Transverse colon (tissue), 4 donors: ENCODE results near the gene SGCE. TPM values are rescaled to one million over a fixed set of nuclear protein-coding genes. Genes with fewer than 3 reads are reported as not detected.

Experiments used
- DNase-seq: peaks from one replicate; pipeline ENCODE4 v3.0.0-alpha.2; 2019
- H3K27ac ChIP-seq, 4 donors: fragments of 200-600 bp; sonication (generic); 2 replicates each; pipeline ENCODE4 v1.5.1; 2016 to 2018; ENCODE audit warnings: inconsistent platforms in 4 of 4
- H3K27me3 ChIP-seq: fragments of 200-600 bp; sonication (generic); 2 replicates; pipeline ENCODE4 v1.5.1; 2017; ENCODE audit warnings: inconsistent platforms
- H3K36me3 ChIP-seq, 4 donors: fragments of 200-600 bp; sonication (generic); 2 replicates each; pipeline ENCODE4 v1.5.1; 2017 to 2019; ENCODE audit warnings: inconsistent platforms in 4 of 4
- H3K4me1 ChIP-seq, 4 donors: fragments of 200-600 bp; sonication (generic); 2 replicates each; pipeline ENCODE4 v1.5.1; 2017 to 2020; ENCODE audit warnings: inconsistent platforms in 4 of 4
- H3K4me3 ChIP-seq, 4 donors: fragments of 200-600 bp; sonication (generic); 1 replicate in 1 of 4; 2 replicates in 3 of 4; pipeline versions ENCODE4 v1.5.1 to v1.6.1; 2017 to 2019; ENCODE audit warnings: inconsistent platforms in 4 of 4
- H3K9me3 ChIP-seq, 2 donors: fragments of 200-600 bp; sonication (generic); 2 replicates each; pipeline ENCODE4 v1.5.1; 2017 to 2019; ENCODE audit warnings: inconsistent platforms in 2 of 2
- EP300 ChIP-seq: sonication (generic); formaldehyde crosslinking; IDR thresholded peaks from one replicate; pipeline ENCODE4 v1.6.1; 2017; ENCODE audit warnings: antibody characterized with exemption, low read depth
- POLR2A ChIP-seq: fragments of 450-650 bp; IDR thresholded peaks from one replicate; pipeline ENCODE4 v1.6.1; 2016; ENCODE audit warnings: antibody characterized with exemption, mild to moderate bottlenecking, moderate library complexity
- POLR2AphosphoS5 ChIP-seq, 3 donors: sonication (generic); formaldehyde crosslinking; IDR thresholded peaks; one replicate each; pipeline ENCODE4 v1.6.1; 2016; ENCODE audit warnings: antibody characterized with exemption in 3 of 3
- WGBS, 2 donors: methylation state at CpG; one replicate each; pipeline ENCODE4 v1.1.5; 2018; ENCODE audit warnings: low coverage in 1 of 2; 5-methylcytosine and 5-hydroxymethylcytosine counted together
- in situ Hi-C, 4 donors: fragments of 200-750 bp; cut with MboI; loops; one replicate each; pipeline versions ENCODE4 v1.15.0 to v1.15.1; 2017; ENCODE audit warnings: low sequenced_read_pairs in 3 of 4, low pct_ligation_motif_present in 1 of 4, low pct_unique_long_range_greater_than_20kb in 1 of 4
- intact Hi-C: fragments of 100-400 bp; cut with DNase I; formaldehyde crosslinking; loops from one replicate; pipeline ENCODE4 v1.15.1; 2023; ENCODE audit warnings: low total_unique reads
- total RNA-seq, 4 donors: library from RNA; depleted of rRNA; stranded (reverse); fragments of >200 nt; gene quantifications; one replicate each; pipeline ENCODE4 v1.1.0, GENCODE V29; 2016
- TF ChIP-seq, protein P1 (sequence below), 5 experiments: fragments of 200-600 bp in 3 of 5; fragments of 450-650 bp in 2 of 5; sonication (generic) in 3 of 5; IDR thresholded peaks; 1 replicate in 2 of 5; 2 replicates in 3 of 5; pipeline ENCODE4 v1.5.1; 2016 to 2017; ENCODE audit warnings: antibody characterized with exemption in 5 of 5, inconsistent platforms in 3 of 5, mild to moderate bottlenecking in 2 of 5, moderate library complexity in 1 of 5

The SGCE gene
- total RNA-seq, 4 donors from 2014 or later, result 24.1 to 62.1 (median 33.2) TPM

DNA sequence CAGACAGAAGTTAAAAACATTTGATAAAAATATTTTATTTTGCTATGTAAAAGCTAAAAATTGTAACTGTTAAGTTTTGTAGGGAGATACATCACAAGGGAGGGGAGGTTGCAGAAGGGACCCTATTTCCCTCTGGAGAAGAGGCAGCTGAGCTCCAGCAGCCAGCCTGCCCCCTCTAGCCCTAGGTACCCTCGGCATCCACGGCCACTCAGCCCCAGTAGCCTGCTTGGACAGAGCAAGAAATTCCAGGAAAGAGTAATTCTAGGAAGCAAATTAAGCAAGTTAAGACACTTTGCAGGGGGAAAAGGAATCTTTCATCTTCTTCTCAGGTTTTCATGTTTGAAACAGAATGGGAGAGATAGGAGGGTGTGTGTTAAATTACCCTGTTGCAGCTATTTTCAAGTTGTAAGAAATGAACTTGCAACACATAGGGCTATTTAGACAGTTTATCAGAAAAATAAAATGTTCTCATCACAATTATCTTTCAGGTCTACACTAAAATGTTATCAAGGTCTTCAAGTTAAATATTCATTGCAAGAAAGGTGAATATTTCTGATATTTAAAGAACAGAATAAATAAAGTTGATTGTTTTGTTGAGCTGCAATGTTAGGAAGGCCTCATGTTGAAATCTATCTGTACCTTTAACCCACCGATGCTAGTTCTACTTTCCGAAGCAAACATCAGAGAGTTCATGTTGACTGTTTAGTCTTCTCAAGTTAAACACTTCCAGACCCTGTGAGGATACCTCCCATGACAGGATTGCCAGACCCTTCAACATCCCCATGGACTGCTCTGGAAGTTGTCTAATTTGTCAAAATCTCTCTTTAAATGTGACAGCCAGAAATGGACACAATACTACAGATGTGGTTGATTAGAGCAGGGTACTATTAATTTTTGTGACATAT is 5.5 kb downstream of the SGCE start:
- Histone ChIP-seq H3K9me3 (no peaks in the 10 kb centered on the region), H3K27ac (no peak overlapping the region), H3K4me3 (no peak overlapping the region), H3K4me1 (peaks cover 0 to 19% (median 4%) of the 10 kb centered on the region in 4 donors), H3K36me3 (no peaks in the 10 kb centered on the region), H3K27me3 (peaks cover 44% of the 10 kb centered on the region)
- intact Hi-C loops, result no loop called here
- no peak for TF ChIP-seq POLR2A
- TF ChIP-seq, protein P1, sequence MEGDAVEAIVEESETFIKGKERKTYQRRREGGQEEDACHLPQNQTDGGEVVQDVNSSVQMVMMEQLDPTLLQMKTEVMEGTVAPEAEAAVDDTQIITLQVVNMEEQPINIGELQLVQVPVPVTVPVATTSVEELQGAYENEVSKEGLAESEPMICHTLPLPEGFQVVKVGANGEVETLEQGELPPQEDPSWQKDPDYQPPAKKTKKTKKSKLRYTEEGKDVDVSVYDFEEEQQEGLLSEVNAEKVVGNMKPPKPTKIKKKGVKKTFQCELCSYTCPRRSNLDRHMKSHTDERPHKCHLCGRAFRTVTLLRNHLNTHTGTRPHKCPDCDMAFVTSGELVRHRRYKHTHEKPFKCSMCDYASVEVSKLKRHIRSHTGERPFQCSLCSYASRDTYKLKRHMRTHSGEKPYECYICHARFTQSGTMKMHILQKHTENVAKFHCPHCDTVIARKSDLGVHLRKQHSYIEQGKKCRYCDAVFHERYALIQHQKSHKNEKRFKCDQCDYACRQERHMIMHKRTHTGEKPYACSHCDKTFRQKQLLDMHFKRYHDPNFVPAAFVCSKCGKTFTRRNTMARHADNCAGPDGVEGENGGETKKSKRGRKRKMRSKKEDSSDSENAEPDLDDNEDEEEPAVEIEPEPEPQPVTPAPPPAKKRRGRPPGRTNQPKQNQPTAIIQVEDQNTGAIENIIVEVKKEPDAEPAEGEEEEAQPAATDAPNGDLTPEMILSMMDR (IDR thresholded peaks at IDR 0.05), result no peak
- no peak for TF ChIP-seq POLR2AphosphoS5 (IDR thresholded peaks at IDR 0.05)
- TF ChIP-seq EP300, result no peak
- DNase-seq, result no peak
- WGBS, 2 donors, result 77 to 80% methylated on average over 2 to 4 of the region's 4 CpGs
- in situ Hi-C loops, result no loop called here

DNA sequence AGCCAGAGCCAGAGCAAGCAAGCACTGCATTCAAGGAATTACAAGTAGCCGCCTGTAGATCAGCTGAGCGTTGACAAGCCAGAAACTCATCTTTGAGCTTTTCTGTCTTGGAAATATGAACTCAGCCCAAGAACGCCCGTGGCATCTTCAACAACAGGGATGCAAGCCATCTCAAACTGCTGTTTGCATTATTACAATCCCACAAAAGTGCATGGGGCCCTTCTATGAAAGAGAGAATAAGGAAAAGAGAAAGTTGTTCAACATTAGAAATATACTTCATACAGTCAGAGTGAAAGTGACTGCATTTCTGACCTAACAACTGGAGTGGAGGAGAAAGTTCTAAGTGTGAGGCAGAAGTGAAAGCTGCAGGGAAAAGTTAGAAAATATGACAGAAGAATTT is 6.5 kb downstream of the SGCE start:
- intact Hi-C loops, result no loop called here
- WGBS, 2 donors, result 58 to 69% methylated on average over 3 to 4 of the region's 4 CpGs
- no peak overlapping the region for H3K4me3 ChIP-seq

DNA sequence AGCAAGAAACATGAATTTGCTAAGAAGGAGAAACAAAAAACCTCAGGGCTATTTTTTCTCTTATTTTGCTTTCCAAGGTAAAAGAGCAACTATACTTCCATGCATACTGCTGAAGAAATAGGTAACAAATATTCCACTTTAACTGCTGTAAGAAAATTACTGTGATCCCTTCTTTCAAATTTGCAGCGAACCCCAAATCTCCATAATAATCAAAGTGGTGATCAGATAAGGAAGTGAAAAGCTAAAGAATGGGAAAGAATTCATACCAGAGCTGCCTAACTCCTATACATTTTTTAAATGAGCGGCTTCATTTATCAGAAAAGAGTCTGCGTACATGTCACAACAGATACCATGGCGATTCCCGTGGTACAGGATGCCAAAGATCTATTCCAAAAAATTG is 7.2 kb downstream of the SGCE start:
- 94 to 98% methylated on average over 5 of the region's 5 CpGs for WGBS, 2 donors
- Histone ChIP-seq H3K4me3 (no peak overlapping the region), H3K4me1 (peaks cover 0 to 3% (median 0%) of the 10 kb centered on the region in 4 donors), H3K9me3 (no peaks in the 10 kb centered on the region), H3K36me3 (no peaks in the 10 kb centered on the region), H3K27me3 (peaks cover 28% of the 10 kb centered on the region), H3K27ac (no peak overlapping the region)
- no peak for TF ChIP-seq POLR2A
- TF ChIP-seq, protein P1 (IDR thresholded peaks at IDR 0.05), result no peak
- no peak for TF ChIP-seq EP300
- no peak for TF ChIP-seq POLR2AphosphoS5 (IDR thresholded peaks at IDR 0.05)
- no peak for DNase-seq
- intact Hi-C loops, result no loop called here
- in situ Hi-C loops, result no loop called here

More for the DNA sequence above, 6.5 kb downstream of the SGCE start:
- Histone ChIP-seq H3K27ac (no peak overlapping the region), H3K36me3 (no peaks in the 10 kb centered on the region), H3K9me3 (no peaks in the 10 kb centered on the region), H3K4me1 (peaks cover 0 to 10% (median 0%) of the 10 kb centered on the region in 4 donors), H3K27me3 (peaks cover 35% of the 10 kb centered on the region)
- DNase-seq, result no peak
- in situ Hi-C loops, result no loop called here
- no peak for TF ChIP-seq EP300

DNA sequence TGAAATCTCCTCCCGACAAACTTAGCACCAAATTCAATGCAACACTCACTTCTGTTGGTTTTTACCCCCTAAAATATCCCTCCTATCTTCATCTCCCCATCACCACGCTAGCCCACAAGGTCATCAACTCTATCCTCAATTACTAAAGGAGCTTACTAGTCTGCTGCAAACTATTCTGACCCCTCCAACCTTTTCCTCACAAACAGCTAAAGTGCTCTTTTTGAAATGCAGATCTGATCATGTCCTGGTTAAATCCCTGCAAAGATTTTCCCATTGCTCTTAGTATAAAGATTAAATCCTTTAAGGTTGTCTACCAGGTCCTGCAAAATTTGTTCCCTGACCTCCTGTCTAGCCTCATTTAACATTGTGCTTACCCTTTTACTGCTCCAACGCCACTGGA is 8.6 kb downstream of the SGCE start:
- in situ Hi-C loops, result no loop called here
- TF ChIP-seq, protein P1 (IDR thresholded peaks at IDR 0.05), result no peak
- TF ChIP-seq EP300 (no peak), POLR2A (no peak), POLR2AphosphoS5 (IDR thresholded peaks at IDR 0.05) (no peak)
- Histone ChIP-seq H3K27ac (no peak overlapping the region), H3K4me3 (no peak overlapping the region), H3K36me3 (no peaks in the 10 kb centered on the region), H3K9me3 (no peaks in the 10 kb centered on the region), H3K4me1 (no peaks in the 10 kb centered on the region), H3K27me3 (peaks cover 13% of the 10 kb centered on the region)
- DNase-seq, result no peak
- 81 to 86% methylated on average over 3 of the region's 3 CpGs for WGBS, 2 donors
- intact Hi-C loops, result no loop called here
